Stimulated activated naive CD4-positive, alpha-beta T cell treated with Interleukin-2 at 50 U/mL for 16 hours (primary cell): ENCODE measurements around the gene DHODH.

Experiments used
- DNase-seq: peaks from one replicate; lab custom pipeline; 2025; lab: John Stamatoyannopoulos, UW

Gene DHODH

GRCh38 chr16:72013888-72014581 lies 5.5 kb downstream of the DHODH start:
- no peak for DNase-seq

GRCh38 chr16:72014675-72015074 lies 6.1 kb downstream of the DHODH start:
- DNase-seq: no peak

GRCh38 chr16:72015124-72015523 lies 6.6 kb downstream of the DHODH start:
- no peak for DNase-seq

- DNase-seq: no peak
Observed at GRCh38 chr16:72018470-72018869, 9.9 kb downstream of the DHODH start.

DNA sequence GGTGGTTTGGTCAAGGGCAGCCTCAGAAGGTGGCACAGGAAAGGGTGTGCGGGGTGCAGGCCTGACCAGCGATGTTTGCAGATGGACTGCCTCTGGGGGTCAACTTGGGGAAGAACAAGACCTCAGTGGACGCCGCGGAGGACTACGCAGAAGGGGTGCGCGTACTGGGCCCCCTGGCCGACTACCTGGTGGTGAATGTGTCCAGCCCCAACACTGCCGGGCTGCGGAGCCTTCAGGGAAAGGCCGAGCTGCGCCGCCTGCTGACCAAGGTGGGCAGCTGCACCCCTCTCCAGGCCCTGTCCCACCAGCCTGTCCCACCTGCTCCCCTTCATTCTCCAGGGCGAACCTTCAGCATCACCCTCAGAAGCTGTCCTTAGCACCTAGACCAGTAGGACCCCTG lies 12.5 kb downstream of the DHODH start:
- no peak for DNase-seq

DNA sequence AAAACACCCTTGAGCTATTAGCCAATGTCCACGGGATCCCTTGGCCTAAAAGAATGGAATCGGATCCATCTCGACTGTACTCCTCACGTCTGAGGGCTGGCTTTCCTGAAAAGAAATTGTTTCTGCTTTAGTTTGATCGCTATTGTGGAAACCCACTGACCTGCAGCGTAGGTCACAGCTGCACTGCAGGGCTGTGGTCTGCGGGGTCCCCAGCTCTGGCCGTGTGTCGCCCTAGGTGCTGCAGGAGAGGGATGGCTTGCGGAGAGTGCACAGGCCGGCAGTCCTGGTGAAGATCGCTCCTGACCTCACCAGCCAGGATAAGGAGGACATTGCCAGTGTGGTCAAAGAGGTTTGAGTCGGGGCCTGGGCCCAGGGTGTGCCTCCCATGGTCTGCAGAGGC lies 13.6 kb downstream of the DHODH start:
- DNase-seq: no peak

DNA sequence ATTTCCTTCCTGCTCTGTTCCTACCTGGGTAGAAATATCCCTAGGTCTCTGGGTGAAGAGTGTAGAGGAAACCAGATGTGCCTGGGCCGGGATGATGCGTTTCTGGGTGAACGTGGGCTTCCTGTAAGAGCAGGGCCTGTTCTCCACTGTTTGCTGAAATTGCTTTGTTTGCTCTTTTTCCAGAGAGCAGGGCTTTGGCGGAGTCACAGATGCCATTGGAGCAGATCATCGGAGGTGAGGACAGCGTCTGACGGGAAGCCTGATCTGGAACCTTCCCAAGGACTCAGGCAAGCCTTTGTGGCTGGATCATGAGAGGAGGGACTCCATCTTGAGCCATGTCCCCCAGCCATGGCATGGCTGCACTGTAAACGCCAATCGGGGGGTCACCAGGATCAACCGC lies 15.4 kb downstream of the DHODH start:
- no peak for DNase-seq

DNA sequence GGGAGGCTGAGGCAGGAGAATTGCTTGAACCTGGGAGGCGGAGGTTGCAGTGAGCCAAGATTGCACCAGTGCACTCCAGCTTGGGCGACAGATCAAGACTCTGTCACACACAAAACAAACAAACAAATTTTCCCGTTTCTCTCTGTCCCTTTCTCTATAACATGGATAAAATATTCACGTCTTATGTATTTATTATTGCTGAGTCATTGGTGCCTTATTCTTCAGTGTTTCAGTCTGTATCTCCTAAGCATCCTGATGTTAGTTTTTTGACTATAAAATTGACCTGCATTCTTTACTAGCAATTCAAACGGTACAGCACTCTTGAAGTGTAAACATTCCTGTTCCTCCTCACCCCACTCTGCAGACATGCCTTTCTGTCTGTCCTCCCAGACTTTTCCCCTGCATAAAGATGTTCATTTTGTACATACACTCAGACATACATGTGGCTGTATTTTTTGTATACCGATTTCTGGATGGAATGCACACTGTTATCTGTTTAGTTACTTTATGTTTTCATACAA lies 16.4 kb downstream of the DHODH start:
- no peak for DNase-seq

GRCh38 chr16:72025404-72026114 lies 17.0 kb downstream of the DHODH start:
- no peak for DNase-seq

- DNase-seq: no peak
Observed at GRCh38 chr16:72027669-72028378, 19.3 kb downstream of the DHODH start.

- DNase-seq: no peak
Observed at GRCh38 chr16:72029567-72030271, 21.2 kb downstream of the DHODH start.

DNA sequence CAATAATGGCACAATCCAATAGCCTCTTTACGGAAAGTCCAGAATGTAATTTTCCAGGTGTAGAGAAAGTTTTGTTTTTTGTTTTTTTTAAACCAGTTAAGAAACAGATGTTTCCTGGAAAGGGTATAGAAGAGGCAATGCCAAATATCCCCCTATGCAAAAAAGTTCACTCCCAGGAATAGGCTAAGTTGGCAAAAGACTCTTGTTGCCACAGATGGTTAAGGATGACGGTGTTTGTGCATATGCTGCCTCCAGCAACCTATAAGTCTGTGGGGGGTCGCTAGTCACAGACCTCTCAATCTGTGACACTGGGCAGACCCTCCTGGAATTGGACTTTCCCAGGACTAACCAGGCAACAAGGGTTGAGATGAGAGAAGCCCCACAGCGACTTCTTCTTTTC lies 24.9 kb downstream of the DHODH start:
- DNase-seq: no peak

DNA sequence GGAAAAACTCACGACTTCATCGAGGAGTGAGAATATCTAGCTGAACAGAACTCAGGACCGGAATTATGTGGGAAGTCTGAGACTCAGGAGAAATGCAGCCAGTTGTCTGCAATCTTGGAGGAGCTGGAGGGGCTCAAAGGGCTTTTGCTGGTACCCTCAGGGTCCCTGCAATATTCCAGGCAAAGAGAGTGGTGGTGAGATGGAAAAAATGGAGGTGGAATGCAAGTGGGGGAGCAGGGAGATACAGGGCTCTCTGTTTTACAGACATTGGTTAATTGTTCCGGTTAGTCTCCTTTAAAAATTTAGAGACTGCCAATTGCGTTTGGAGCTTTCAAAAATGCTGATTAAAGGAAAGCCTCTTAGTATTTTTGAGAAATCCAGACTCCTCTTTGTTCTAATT lies 27.6 kb downstream of the DHODH start:
- DNase-seq: no peak

GRCh38 chr16:72042157-72042660 lies 33.7 kb downstream of the DHODH start:
- no peak for DNase-seq

DNA sequence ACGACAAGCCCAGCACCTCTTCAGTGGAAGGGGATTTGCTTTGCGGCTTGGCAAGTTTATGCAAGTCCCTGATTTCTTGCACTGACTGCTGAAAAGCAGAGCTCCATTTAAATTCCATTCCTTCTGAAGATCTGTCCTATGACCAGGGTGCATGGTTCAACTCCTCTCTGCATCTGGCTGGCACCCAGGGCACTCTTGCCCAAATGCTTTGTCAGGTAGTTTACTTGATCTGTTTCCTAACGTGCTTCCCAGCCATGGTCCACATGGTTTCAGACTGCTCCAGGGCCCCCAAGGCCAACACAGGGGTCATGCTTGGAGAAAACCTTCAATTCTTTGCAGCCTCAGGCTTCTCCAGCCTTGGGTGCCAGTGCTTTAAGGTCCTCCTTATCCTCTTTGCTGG lies 34.5 kb downstream of the DHODH start:
- no peak for DNase-seq

DNA sequence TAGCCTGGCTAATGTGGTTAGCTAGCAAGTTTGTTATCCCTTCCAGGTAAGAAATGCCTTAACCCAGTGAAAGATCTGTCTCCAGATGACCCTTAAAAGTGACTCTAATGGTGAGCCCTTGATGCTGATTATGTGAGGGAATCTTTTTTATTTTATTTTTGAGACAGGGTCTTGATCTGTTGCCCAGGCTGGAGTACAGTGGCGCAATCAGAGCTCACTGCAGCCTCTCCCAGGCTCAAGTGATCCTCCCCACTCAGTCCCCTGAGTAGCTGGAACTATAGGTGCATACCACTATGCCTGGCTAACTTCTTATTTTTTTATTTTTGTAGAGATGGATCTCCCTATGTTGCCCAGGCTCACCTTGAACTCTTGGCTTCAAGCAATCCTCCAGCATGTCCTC lies 35.0 kb downstream of the DHODH start:
- no peak for DNase-seq

GRCh38 chr16:72044296-72044695 lies 35.8 kb downstream of the DHODH start:
- no peak for DNase-seq

- DNase-seq: no peak
Observed at GRCh38 chr16:72044825-72045359, 36.3 kb downstream of the DHODH start.

DNA sequence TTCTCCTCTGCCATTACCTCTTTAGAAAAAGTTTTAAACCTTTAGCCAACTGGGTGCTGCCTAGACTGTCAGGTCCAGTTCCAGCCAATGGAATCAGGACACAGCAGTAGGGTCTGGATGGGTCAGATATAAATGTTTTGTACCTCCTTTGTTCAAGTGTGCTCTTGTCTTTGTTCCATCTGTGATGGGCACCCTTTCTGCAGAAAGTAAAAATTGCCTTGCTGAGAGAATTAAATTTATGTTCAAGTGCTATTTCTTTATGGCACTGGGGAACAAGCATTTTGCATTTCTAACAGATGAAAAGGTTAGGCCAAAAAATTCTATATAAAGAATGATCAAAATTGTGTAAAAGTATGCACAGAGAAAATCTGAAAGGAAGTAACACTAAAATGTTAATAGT lies 40.6 kb downstream of the DHODH start:
- no peak for DNase-seq

DNA sequence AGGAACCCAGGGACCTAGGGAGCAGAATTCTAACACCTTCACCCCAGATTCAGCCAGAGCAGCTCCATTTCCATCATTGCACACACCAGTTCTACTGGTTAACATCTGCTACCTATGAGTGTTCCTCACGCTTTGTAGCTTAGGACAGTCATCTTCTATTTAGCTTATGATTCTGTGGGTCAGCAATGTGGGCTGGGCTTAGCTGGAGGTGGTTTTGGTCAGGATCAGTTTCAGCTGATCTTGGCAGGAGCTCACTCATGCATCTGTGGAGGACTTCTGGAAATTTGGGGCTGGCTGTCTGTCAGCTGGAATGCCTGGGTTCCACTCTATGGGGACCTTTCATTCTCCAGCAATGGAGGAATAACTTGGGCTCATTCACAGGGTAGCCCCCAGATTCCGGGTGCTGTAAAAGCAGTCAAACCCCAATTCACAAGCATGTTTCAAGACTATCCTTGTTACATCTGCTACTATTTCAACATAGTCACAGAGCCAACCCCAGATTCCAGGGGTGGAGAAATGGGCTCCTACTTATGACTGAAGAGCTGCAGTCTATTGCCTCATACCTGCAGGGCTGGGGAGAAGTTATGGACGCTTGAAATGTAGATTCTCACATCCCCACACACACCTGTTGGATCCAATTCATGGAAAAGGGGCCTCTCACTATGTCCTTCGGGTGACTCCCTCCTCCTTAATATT lies 42.4 kb downstream of the DHODH start:
- no peak for DNase-seq

GRCh38 chr16:72051818-72052217 lies 43.3 kb downstream of the DHODH start:
- no peak for DNase-seq
